Nephron (organoid): ENCODE data around the gene RTEL1.

Experiments
- H3K27ac Mint-ChIP-seq, 3 experiments: 2 replicates each; pipeline ENCODE4 v1.8.0; 2020; ENCODE audit warnings: mixed read lengths in 3 of 3, mild to moderate bottlenecking in 2 of 3, moderate library complexity in 1 of 3
- H3K27me3 Mint-ChIP-seq: 2 replicates; pipeline ENCODE4 v1.8.0; 2021; ENCODE audit warnings: low read depth, mild to moderate bottlenecking, moderate library complexity, mixed read lengths
- H3K36me3 Mint-ChIP-seq: 2 replicates; pipeline ENCODE4 v1.8.0; 2020; ENCODE audit warnings: low read depth, mixed read lengths
- H3K4me1 Mint-ChIP-seq: 2 replicates; pipeline ENCODE4 v1.8.0; 2020; ENCODE audit warnings: mixed read lengths
- H3K4me3 Mint-ChIP-seq, 3 experiments: 2 replicates each; pipeline ENCODE4 v1.8.0; 2020; ENCODE audit warnings: mild to moderate bottlenecking in 3 of 3, mixed read lengths in 3 of 3, moderate library complexity in 2 of 3
- H3K9me3 Mint-ChIP-seq: 2 replicates; pipeline ENCODE4 v1.8.0; 2020; ENCODE audit warnings: mixed read lengths
- TF ChIP-seq, protein P1 (sequence below), 3 experiments: fragments of 200-600 bp; sonication (generic); IDR thresholded peaks; one replicate each; pipeline ENCODE4 v1.5.0; 2021; ENCODE audit warnings: antibody characterized with exemption in 3 of 3; ENCODE audit not compliant: unreplicated experiment in 3 of 3

RTEL1 gene

DNA sequence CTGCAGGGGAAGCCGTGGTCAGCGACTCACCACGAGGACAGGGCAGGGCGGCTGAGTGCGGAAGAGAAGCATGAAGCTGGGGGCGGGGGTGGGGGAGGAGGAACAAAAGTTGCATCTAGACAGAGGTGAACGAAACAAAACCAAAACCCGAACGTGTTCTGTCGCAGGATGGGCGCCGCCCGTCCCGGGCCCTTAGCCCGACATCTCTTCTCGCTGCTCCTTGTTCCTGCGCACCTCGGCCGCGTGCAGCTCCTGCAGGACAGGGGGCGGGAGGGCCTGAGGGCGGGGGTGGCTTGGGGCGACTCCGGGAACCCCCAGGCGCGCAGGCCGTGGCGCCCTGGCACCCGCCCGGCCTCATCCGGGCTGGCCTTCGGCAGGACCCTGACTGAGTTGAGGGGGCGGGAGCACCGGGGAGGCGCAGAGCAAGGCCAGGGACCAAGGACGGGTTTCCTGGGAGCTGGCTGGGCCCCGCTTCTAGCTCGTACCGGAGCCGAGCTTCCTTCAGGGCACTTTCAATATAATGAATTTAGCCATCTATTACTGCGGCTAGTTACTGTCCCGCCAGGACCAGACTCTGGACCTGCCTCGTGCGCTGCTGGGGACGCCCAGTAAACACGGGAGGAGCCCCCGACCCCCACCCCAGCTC lies 16.8 kb upstream of the RTEL1 start:
- Mint-ChIP-seq H3K4me3 (no peak overlapping the region), H3K27me3 (peaks cover 14% of the 10 kb centered on the region), H3K36me3 (no peaks in the 10 kb centered on the region), H3K4me1 (no peaks in the 10 kb centered on the region), H3K9me3 (no peaks in the 10 kb centered on the region), H3K27ac (no peak overlapping the region)
- TF ChIP-seq, protein P1, sequence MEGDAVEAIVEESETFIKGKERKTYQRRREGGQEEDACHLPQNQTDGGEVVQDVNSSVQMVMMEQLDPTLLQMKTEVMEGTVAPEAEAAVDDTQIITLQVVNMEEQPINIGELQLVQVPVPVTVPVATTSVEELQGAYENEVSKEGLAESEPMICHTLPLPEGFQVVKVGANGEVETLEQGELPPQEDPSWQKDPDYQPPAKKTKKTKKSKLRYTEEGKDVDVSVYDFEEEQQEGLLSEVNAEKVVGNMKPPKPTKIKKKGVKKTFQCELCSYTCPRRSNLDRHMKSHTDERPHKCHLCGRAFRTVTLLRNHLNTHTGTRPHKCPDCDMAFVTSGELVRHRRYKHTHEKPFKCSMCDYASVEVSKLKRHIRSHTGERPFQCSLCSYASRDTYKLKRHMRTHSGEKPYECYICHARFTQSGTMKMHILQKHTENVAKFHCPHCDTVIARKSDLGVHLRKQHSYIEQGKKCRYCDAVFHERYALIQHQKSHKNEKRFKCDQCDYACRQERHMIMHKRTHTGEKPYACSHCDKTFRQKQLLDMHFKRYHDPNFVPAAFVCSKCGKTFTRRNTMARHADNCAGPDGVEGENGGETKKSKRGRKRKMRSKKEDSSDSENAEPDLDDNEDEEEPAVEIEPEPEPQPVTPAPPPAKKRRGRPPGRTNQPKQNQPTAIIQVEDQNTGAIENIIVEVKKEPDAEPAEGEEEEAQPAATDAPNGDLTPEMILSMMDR (IDR thresholded peaks at IDR 0.05; ENCODE audit: unreplicated experiment in 3 of 3), result no peak

DNA sequence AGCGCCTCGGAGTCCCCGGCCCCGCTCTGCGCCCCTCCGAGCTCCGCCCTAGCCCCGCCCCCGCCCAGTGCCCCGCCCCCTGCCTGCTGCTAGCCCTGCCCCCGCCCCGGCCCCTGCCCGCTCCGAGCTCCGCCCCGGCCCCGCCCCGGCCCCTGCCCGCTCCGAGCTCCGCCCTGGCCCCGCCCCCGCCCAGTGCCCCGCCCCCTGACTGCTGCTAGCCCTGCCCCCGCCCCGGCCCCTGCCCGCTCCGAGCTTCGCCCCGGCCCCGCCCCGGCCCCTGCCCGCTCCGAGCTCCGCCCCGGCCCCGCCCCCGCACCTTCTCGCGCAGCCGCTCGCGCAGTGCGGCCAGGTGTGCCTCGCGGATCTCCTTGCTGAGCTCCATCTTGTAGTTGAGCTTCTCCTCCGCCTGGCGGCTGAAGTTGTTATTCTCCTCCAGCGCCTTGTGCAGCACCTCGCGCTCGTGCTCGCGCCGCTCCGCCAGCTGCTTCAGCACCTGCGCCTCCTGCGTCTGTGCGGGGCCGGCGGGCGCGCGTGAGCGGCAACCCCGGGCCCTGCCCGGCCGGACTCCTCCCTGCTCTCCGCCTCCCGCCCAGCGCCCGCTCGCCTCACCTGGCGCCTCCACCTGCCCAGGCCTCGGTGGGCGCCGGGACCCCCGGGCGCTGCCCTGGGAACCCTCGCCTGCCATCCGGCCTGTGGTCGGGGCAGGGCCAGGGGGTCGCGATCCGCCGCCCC lies 16.2 kb upstream of the RTEL1 start:
- H3K27ac Mint-ChIP-seq, result no peak overlapping the region
- TF ChIP-seq, protein P1 (IDR thresholded peaks at IDR 0.05; ENCODE audit: unreplicated experiment in 3 of 3), result peak; percentile 45 to 59 (median 54)
- H3K36me3 Mint-ChIP-seq, result no peaks in the 10 kb centered on the region
- peaks cover 12% of the 10 kb centered on the region for H3K27me3 Mint-ChIP-seq
- H3K9me3 Mint-ChIP-seq, result no peaks in the 10 kb centered on the region
- H3K4me1 Mint-ChIP-seq, result no peaks in the 10 kb centered on the region
- H3K4me3 Mint-ChIP-seq, result peak overlapping the region; percentile 68 to 75 (median 73)

DNA sequence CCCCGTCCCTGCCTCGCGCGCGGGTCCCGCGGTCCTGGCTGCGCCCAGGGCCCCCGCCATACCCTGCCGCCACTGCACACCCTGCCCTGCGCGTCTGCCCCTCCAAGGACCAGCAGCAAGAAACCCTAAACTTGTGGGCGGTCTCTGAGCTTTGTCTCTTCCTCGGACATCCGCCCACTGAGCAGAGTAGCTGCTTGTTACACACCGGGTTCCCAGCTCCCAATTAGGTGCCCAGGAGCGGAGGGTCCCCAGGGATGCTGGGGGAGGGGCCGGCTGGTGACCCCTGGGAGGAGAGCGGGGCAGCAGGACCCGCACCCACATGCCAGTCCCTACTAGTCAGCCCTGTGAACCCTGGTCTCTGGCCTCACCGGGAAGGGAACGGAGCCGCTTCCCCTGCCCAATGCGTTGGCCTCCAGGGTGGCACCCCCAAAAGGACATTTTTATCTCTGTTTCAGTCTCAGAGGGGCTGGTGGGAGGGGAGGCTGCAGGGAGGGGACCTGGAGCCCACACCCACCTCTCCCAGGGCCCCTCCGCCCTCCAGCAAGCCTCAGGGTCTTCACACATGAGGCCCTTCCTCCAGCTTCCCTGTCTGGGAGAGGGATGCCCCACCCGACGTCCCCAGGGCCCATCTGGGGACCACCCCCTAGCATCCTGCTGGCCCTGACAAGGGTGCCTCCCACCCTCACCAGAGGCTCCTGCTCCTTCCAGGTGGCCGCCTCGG lies 15.4 kb upstream of the RTEL1 start:
- peak overlapping the region; percentile 74 to 80 (median 79) for H3K4me3 Mint-ChIP-seq
- TF ChIP-seq, protein P1 (IDR thresholded peaks at IDR 0.05; ENCODE audit: unreplicated experiment in 3 of 3), result no peak
- peaks cover 12% of the 10 kb centered on the region for H3K27me3 Mint-ChIP-seq
- no peaks in the 10 kb centered on the region for H3K4me1 Mint-ChIP-seq
- no peaks in the 10 kb centered on the region for H3K36me3 Mint-ChIP-seq
- H3K27ac Mint-ChIP-seq, result no peak overlapping the region
- H3K9me3 Mint-ChIP-seq, result no peaks in the 10 kb centered on the region

DNA sequence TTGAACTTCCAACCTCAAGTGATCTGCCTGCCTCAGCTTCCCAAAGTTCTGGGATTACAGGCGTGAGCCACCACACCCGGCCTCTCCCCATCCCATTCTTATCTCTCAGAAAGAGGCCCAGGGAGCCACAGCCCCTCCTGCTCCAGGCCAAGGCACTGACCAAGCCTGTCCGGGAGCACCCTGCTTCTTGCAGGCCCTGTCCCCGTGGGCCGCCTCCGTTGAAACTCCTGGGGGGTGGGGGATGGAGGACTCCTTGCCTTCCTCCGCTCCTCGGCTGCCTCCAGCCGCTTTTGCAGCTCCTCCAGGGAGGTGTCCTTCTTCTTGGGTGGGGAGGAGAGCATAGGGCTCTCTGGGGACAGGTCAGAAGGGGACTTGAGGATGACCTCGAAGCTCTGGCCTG lies 14.6 kb upstream of the RTEL1 start:
- no peak overlapping the region for H3K27ac Mint-ChIP-seq
- peak overlapping the region; percentile 58 to 80 (median 79) for H3K4me3 Mint-ChIP-seq
- TF ChIP-seq, protein P1 (IDR thresholded peaks at IDR 0.05; ENCODE audit: unreplicated experiment in 3 of 3), result no peak
- no peaks in the 10 kb centered on the region for H3K4me1 Mint-ChIP-seq
- no peaks in the 10 kb centered on the region for H3K36me3 Mint-ChIP-seq
- H3K9me3 Mint-ChIP-seq, result no peaks in the 10 kb centered on the region
- H3K27me3 Mint-ChIP-seq, result peaks cover 12% of the 10 kb centered on the region

DNA sequence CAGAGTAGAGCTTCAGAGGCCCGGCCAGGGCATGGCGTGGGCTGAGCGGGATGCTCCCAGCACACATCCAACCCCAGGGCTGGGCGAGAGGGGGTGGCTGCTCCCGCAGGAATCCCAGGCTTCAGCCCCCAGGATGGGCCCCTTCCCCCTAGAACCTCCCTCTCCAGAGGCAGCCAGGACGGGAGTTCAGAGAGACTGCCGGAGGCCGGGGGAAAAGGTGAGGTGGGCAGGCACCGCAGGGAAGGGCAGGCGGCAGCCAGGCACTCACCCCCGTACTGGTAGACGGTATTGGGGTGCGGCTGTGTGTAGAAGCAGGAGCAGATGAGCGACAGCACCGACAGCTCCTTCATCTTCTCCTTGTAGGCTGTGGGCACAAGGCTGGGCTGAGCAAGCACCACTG lies 14.2 kb upstream of the RTEL1 start:
- Mint-ChIP-seq H3K36me3 (no peaks in the 10 kb centered on the region), H3K27ac (no peak overlapping the region), H3K9me3 (no peaks in the 10 kb centered on the region), H3K27me3 (peaks cover 12% of the 10 kb centered on the region), H3K4me3 (peak overlapping the region; percentile 5 to 80 (median 20)), H3K4me1 (no peaks in the 10 kb centered on the region)
- TF ChIP-seq, protein P1 (IDR thresholded peaks at IDR 0.05; ENCODE audit: unreplicated experiment in 3 of 3), result no peak
